HG02678 (cell line): ENCODE results near the gene FHIP2A.
"Not testable (repeated sequence)": the region's sequence is repeated elsewhere in the genome, so short reads cannot be mapped to it uniquely, and the experiment has no call there.

Experiments
- ATAC-seq: cut with Tn5 transposase; IDR thresholded peaks from one replicate; pipeline ENCODE4 v1.9.1; 2021; ENCODE audit warnings: mild to moderate bottlenecking, moderate library complexity; ENCODE audit not compliant: unreplicated experiment

FHIP2A gene

DNA sequence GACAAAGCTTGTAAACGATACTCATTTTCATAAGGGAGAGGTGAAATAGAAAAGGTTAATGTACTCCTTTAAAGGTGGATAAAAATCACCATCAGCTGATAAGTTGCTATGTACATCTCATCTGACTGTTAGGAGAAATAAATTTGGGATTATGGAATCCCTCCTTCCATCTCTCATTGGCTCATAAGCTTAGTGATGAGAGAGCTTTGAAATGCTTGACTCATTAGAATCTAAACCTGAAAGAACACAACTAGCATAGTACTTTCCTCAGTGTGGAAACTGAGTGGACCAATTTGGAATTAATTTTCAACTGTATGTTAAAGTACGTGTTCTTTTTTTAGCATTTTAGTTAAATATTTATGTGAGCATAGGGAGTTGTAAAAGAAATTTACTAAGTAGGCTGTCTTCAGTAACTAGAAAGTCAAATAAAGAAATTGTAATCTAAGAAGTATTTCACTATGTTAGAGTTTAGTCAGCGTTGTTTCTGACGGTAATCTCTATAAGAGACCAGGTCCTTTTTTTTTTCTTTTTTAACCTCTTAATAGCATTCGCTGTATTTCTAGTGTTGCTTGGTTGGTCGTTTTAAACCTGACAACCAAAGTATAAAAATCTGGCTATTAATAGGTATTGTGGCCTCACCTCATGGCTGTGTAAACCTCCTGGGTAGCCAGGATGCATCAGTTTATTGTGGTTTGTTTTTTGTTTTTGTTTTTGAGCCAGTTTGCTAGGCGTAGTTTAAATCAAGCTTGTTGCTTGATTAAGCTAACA lies 34.4 kb downstream of the FHIP2A start:
- ATAC-seq, result no peak

DNA sequence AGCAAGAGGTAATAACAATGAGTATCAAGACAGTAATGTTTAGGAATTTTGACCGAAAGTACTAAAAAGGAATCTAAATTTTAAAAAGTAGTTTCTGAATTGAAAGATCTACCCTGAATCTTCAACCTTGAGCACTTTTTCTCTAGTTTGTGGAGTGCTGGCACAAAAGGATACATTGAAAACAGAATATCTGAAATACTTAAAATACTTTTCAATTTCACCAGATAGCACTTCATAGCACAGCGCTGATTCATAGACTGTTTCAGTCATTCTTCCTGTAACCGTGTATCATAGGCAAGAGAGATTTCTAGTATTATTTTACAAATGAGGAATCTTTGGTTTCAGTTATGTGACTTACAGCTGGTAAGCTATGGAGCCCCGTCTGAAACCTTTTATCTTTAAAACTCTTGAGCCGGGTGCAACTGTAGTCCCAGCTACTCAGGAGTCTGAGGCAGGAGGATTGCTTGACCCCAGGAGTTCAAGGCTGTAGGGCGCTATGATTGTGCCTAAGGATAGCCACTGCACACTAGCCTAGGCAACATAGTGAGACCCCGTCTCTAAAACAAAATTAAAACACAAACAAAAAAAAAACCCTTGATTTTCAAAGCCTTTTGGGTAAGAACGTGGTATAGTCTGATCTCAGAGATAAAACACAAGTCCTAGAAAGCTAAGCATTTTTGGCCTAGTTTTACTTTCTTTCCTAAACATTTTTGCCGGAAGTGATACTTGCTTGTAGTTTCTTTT lies 35.1 kb downstream of the FHIP2A start:
- no peak for ATAC-seq

DNA sequence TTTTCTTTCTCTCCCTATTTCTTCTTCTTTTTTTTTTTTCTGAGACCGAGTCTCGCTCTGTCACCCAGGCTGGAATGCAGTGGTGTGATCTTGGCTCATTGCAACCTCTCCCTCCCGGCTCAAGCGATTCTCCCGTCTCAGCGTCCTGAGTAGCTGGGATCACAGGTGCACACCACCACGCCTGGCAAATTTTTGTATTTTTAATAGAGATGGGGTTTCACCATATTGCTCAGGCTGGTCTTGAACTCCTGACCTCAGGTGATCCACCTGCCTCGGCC lies 35.6 kb downstream of the FHIP2A start:
- ATAC-seq, result not testable (repeated sequence)

DNA sequence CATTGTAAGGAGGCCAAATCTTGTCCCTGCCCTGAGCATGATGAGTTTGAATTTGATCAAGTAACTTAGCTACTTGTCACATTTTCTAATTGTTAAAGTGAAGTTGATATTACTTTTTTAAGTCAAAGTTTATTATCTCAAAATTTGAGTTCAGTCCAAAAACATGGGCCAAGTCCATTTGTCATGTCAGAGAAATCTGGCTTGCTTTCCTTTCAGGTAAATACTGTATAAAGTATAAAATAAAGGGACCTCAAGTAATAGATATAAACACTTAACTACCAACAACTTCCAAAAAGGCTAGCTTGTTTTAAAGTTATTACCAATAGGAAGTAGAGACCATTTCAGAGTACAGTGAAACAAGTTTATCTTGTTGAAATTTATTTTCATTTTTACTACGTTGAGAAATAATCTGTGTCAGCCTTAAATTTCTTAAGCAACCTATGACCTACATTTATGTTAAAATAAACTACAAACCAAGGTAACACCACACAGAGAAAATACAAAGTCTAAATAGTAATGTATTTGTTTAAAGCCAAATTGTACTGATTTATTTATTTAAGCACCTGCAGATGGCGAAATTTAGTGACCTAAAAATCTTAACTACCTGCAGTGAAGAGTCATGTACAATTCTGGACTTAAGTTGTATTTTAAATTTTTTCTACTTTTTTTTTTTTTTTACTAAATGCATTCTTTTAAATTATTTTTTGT lies 36.5 kb downstream of the FHIP2A start:
- ATAC-seq, result no peak

DNA sequence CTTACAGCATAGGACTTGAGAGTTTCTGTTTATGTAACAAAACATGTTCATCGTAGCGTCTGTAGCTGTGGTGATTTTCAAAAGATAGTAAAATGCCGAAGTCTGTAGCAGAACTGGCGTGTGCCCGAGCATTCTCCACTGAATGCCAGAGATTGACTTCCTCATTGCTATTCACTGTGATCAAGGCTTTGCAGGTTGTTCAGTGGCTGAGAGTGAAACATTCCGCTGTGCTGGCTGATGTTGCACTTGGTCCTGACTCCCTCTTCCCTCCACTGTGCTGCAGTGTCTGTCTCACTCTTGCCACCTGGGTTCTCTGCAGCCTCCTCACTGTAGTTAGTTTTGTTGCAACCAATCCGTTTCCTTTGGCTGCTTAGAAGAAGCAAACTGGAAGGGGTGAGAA lies 37.6 kb downstream of the FHIP2A start:
- ATAC-seq, result no peak

DNA sequence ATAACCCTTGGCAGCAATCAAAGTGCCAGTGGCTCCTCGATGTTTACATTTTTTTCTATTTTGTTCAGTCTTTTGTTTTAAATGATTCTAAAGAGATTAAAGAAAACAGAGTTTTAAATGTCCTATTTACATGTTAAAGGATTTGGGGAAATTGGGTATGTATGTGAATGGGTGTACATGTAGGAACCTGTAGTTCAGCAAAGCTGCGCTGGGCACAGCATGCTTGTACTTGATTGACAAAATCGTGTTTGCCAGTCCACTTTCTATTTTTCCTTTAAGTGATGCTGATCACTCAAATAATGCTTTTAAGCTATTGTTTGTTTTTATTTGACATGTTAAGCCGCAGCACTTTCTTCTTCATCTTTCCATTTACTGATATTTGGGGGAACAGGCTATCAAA lies 40.9 kb downstream of the FHIP2A start:
- no peak for ATAC-seq

DNA sequence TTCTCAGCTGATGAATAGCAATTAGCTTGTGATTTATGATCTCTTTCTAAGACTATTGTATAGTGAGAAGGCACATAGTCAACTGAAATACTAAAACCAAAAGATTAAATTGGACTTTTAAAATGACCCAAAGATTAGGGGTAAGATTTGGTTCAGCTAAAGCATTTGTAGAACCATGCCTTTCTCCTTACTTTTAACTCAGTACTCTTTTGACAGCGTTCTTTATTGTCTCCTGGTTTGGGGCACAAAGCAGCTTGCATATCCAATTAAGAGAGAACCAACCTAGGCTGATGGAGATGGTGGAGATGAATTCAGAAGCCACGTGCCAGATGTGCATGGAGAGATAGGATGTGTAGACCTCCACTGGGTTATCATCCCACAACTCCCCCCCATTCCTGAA lies 45.8 kb downstream of the FHIP2A start:
- ATAC-seq, result no peak

DNA sequence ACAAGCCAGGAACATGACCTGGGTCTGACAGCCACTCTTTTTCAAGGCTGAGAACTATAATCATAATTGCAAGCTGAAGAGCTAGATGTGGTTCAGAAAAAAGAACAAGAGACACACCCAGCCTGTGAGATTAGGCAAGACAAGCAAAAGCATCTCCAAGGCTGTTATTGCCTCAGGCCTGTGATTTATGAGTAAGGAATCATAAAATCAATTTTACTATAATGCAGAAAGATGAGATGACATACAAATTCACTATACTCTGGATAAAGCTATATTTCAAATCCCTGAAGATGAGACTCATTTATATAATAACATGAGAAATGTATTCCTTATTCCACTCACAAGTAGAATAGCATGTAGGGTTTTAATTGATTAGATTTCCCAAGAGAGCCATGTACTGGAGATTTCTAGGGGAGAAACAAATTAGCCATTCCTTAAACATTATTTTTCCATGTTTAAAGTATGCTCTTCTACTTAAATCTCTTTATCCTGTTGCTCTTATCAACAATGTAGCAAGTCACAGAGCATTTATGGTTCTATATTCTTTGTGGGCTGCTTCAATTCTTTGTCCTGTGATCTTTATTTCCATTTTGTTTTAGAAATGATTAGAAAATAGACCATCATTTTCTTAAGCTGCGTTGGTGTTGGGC lies 47.4 kb downstream of the FHIP2A start:
- no peak for ATAC-seq

DNA sequence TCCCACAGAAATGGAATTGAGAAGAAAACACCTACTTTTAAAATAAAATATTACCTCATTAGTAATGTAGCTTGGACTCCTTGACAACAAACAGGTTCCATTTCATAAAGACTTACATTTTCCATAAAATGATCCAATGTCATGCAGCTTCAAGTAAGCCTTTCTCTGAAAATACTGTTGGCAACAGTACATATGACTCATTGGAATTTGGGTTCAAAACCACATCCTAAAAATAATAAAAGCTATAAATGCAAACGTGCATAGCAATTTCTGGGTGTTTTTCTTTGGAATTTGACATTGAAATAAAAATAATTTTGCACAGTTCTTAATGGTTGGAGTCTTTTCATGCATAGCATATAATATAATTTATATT lies 47.9 kb downstream of the FHIP2A start:
- no peak for ATAC-seq

DNA sequence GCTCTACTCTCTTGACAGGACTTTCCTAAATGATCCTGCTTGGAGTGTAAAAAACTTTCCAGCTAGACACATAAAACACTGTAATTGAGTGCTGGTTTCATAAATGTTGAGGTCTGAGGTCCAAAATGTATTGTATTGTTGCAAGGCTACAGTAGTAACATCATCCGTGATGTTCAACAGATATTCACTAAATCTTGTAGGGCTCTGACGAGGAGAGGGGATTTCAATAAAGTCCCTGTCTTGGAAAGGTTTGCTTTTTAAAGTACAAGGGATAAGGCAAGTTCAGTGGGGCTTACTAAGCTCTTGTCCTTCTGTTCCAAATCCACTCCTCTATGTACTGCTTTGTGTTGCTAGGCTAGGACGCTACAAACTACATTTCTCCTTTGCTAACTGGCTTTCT lies 48.9 kb downstream of the FHIP2A start:
- no peak for ATAC-seq

DNA sequence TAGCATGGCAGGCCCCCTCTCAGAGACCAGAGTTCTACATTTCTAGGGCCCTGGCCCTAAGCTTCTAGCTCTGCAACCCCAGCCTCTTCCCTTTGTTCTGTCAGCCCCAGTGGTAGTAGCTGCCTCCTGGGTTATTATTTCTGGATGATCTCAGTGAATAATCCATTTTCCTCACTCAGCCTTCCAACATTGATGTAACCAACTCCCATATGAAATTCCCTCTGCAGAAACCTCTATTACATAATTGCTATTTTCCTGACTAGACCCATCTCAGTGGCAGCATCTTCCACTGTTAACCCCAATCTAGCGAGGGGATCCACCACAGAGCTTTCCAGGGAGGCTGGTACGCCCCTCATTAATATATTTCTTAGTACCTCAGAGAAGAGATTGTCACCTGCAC lies 49.8 kb downstream of the FHIP2A start:
- ATAC-seq, result no peak
